H1 (cell line): ENCODE measurements around the gene KCNA2. TPM values are rescaled to one million over a fixed set of nuclear protein-coding genes. Genes with fewer than 3 reads are reported as not detected.

ENCODE experiments used
- CBX8 ChIP-seq: fragments of 300-800, 300-1000 bp; sonication (generic); IDR thresholded peaks from 2 replicates; pipeline ENCODE4 v1.7.1; 2016; ENCODE audit warnings: low read depth, low read length, borderline replicate concordance
- RAD21 ChIP-seq, 2 experiments: IDR thresholded peaks in 1 of 2; conservative IDR thresholded peaks in 1 of 2; 2 replicates each; pipeline ENCODE4 v1.6.1; 2011; ENCODE audit warnings: low read depth in 2 of 2, low read length in 2 of 2, improper control_type of control experiment in 1 of 2, inconsistent platforms in 1 of 2, mild to moderate bottlenecking in 1 of 2, moderate library complexity in 1 of 2
- SIN3A ChIP-seq, 2 experiments: IDR thresholded peaks in 1 of 2; conservative IDR thresholded peaks in 1 of 2; 2 replicates each; pipeline ENCODE4 v1.6.1; 2011 to 2012; ENCODE audit warnings: low read length in 2 of 2, improper control_type of control experiment in 1 of 2, low read depth in 1 of 2, mild to moderate bottlenecking in 1 of 2
- SP4 ChIP-seq: IDR thresholded peaks from 2 replicates; pipeline ENCODE4 v1.6.1; 2012; ENCODE audit warnings: low read length, inconsistent platforms
- TCF12 ChIP-seq: IDR thresholded peaks from 2 replicates; pipeline ENCODE4 v1.6.1; 2011; ENCODE audit warnings: low read depth, mild to moderate bottlenecking, low read length
- polyA plus RNA-seq, 7 experiments: library from polyadenylated mRNA; depleted of rRNA in 3 of 7; stranded (reverse) in 5 of 7; unstranded in 2 of 7; fragments of >200 nt in 5 of 7; fragments of 200-250 nt in 2 of 7; gene quantifications; 1 replicate in 5 of 7; 2 replicates in 1 of 7; 4 replicates in 1 of 7; pipeline versions ENCODE4 v1.2.1 to v1.2.3, GENCODE V29; 2011 to 2013; ENCODE audit warnings: missing spikeins in 2 of 7, mixed read lengths in 2 of 7
- total RNA-seq: library from RNA; stranded (reverse); fragmentation: NEBNext Ultra II Directional; extraction: Animal tissue kit (Norgen Biotek cat#: 25700); gene quantifications from 2 replicates; pipeline ENCODE4 v1.2.1, GENCODE V29; 2021
- TF ChIP-seq, protein P1 (sequence below): fragments of 300-600 bp; sonication (generic); IDR thresholded peaks from 2 replicates; pipeline ENCODE4 v1.7.1; 2012; ENCODE audit warnings: low read length, moderate library complexity, mild to moderate bottlenecking, inconsistent platforms; ENCODE audit not compliant: insufficient replicate concordance
- TF ChIP-seq, protein P2 (sequence below): IDR thresholded peaks from 2 replicates; pipeline ENCODE4 v1.6.1; 2011; ENCODE audit warnings: low read depth, mild to moderate bottlenecking, low read length; ENCODE audit not compliant: insufficient read depth
- TF ChIP-seq, protein P3 (sequence below): IDR thresholded peaks from 2 replicates; pipeline ENCODE4 v1.6.1; 2012; ENCODE audit warnings: inconsistent platforms

Gene KCNA2
- total and polyA plus RNA-seq, 2 of the 8 experiments (the other 6 are each of a cell fraction or from before 2014, with no cell fraction given) = 0.26 to 0.78 TPM

DNA sequence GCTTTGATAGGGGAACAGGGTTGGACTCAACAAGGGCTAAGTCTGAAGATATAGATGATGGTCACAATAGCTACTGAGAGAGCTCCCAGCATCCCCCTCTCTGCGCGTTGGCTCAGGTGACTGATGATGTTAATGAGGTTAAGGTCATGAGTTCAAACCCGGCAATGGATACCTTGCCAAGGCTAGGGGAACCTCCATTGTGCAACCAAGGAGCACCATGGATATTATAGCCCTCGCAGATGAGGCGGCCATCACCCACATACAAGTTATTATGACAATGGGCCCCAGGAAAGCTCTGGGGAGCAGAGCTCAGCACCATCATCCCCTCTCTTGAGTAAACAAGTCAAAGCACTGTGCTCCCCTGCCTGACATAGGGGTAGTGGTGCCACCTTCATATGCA, 8.2 kb downstream of the KCNA2 start (continued):
- TF ChIP-seq, protein P1, sequence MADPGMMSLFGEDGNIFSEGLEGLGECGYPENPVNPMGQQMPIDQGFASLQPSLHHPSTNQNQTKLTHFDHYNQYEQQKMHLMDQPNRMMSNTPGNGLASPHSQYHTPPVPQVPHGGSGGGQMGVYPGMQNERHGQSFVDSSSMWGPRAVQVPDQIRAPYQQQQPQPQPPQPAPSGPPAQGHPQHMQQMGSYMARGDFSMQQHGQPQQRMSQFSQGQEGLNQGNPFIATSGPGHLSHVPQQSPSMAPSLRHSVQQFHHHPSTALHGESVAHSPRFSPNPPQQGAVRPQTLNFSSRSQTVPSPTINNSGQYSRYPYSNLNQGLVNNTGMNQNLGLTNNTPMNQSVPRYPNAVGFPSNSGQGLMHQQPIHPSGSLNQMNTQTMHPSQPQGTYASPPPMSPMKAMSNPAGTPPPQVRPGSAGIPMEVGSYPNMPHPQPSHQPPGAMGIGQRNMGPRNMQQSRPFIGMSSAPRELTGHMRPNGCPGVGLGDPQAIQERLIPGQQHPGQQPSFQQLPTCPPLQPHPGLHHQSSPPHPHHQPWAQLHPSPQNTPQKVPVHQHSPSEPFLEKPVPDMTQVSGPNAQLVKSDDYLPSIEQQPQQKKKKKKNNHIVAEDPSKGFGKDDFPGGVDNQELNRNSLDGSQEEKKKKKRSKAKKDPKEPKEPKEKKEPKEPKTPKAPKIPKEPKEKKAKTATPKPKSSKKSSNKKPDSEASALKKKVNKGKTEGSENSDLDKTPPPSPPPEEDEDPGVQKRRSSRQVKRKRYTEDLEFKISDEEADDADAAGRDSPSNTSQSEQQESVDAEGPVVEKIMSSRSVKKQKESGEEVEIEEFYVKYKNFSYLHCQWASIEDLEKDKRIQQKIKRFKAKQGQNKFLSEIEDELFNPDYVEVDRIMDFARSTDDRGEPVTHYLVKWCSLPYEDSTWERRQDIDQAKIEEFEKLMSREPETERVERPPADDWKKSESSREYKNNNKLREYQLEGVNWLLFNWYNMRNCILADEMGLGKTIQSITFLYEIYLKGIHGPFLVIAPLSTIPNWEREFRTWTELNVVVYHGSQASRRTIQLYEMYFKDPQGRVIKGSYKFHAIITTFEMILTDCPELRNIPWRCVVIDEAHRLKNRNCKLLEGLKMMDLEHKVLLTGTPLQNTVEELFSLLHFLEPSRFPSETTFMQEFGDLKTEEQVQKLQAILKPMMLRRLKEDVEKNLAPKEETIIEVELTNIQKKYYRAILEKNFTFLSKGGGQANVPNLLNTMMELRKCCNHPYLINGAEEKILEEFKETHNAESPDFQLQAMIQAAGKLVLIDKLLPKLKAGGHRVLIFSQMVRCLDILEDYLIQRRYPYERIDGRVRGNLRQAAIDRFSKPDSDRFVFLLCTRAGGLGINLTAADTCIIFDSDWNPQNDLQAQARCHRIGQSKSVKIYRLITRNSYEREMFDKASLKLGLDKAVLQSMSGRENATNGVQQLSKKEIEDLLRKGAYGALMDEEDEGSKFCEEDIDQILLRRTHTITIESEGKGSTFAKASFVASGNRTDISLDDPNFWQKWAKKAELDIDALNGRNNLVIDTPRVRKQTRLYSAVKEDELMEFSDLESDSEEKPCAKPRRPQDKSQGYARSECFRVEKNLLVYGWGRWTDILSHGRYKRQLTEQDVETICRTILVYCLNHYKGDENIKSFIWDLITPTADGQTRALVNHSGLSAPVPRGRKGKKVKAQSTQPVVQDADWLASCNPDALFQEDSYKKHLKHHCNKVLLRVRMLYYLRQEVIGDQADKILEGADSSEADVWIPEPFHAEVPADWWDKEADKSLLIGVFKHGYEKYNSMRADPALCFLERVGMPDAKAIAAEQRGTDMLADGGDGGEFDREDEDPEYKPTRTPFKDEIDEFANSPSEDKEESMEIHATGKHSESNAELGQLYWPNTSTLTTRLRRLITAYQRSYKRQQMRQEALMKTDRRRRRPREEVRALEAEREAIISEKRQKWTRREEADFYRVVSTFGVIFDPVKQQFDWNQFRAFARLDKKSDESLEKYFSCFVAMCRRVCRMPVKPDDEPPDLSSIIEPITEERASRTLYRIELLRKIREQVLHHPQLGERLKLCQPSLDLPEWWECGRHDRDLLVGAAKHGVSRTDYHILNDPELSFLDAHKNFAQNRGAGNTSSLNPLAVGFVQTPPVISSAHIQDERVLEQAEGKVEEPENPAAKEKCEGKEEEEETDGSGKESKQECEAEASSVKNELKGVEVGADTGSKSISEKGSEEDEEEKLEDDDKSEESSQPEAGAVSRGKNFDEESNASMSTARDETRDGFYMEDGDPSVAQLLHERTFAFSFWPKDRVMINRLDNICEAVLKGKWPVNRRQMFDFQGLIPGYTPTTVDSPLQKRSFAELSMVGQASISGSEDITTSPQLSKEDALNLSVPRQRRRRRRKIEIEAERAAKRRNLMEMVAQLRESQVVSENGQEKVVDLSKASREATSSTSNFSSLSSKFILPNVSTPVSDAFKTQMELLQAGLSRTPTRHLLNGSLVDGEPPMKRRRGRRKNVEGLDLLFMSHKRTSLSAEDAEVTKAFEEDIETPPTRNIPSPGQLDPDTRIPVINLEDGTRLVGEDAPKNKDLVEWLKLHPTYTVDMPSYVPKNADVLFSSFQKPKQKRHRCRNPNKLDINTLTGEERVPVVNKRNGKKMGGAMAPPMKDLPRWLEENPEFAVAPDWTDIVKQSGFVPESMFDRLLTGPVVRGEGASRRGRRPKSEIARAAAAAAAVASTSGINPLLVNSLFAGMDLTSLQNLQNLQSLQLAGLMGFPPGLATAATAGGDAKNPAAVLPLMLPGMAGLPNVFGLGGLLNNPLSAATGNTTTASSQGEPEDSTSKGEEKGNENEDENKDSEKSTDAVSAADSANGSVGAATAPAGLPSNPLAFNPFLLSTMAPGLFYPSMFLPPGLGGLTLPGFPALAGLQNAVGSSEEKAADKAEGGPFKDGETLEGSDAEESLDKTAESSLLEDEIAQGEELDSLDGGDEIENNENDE = no peak
- TF ChIP-seq, protein P2, sequence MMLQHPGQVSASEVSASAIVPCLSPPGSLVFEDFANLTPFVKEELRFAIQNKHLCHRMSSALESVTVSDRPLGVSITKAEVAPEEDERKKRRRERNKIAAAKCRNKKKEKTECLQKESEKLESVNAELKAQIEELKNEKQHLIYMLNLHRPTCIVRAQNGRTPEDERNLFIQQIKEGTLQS = no peak
- no peak for TF ChIP-seq TCF12
- no peak for TF ChIP-seq CBX8
- TF ChIP-seq SP4 = no peak
- TF ChIP-seq, protein P3, sequence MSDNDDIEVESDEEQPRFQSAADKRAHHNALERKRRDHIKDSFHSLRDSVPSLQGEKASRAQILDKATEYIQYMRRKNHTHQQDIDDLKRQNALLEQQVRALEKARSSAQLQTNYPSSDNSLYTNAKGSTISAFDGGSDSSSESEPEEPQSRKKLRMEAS = no peak
- TF ChIP-seq RAD21 (IDR thresholded peaks at IDR 0.05 in 1 of 2, conservative IDR thresholded peaks at IDR 0.05 in 1 of 2; ENCODE audit: low read depth in 2 of 2, low read length in 2 of 2) = no peak
- TF ChIP-seq SIN3A (conservative IDR thresholded peaks at IDR 0.05 in 1 of 2, IDR thresholded peaks at IDR 0.05 in 1 of 2; ENCODE audit: low read depth in 1 of 2, low read length in 2 of 2) = no peak
